Measurements from ENCODE around the gene CNOT10.
"Not testable (repeated sequence)": the region's sequence is repeated elsewhere in the genome, so short reads cannot be mapped to it uniquely, and the experiment has no call there.

CNOT10 gene, protein sequence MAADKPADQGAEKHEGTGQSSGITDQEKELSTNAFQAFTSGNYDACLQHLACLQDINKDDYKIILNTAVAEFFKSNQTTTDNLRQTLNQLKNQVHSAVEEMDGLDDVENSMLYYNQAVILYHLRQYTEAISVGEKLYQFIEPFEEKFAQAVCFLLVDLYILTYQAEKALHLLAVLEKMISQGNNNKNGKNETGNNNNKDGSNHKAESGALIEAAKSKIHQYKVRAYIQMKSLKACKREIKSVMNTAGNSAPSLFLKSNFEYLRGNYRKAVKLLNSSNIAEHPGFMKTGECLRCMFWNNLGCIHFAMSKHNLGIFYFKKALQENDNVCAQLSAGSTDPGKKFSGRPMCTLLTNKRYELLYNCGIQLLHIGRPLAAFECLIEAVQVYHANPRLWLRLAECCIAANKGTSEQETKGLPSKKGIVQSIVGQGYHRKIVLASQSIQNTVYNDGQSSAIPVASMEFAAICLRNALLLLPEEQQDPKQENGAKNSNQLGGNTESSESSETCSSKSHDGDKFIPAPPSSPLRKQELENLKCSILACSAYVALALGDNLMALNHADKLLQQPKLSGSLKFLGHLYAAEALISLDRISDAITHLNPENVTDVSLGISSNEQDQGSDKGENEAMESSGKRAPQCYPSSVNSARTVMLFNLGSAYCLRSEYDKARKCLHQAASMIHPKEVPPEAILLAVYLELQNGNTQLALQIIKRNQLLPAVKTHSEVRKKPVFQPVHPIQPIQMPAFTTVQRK

GRCh38 chr3:32684800-32685542 lies at the start of gene CNOT10:
Gene CNOT10, plus strand, starts transcription at chr3:32685188. Its CDS starts 273 bp downstream, at chr3:32685461.
- peak; percentile 82 for DNase-seq

DNA sequence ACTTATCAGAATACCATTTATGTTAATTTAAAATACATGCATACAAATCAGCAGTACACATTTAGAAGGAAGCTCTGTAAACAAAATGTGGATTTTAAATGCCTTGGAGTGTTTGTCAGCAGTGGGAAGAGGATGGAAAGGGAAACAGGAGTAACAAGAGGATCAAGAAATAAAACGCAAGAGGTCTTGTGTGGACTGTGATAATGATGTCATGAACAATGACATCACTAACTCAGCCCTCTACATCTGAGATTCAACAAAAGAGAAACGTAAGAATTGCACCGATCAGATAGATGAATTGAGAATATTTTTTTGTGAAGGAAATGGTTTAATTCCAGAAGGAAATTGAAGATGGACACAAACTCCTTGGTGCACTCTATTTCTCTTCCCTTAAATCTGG lies 44.0 kb upstream of the CNOT10 start:
- no peak for DNase-seq

DNA sequence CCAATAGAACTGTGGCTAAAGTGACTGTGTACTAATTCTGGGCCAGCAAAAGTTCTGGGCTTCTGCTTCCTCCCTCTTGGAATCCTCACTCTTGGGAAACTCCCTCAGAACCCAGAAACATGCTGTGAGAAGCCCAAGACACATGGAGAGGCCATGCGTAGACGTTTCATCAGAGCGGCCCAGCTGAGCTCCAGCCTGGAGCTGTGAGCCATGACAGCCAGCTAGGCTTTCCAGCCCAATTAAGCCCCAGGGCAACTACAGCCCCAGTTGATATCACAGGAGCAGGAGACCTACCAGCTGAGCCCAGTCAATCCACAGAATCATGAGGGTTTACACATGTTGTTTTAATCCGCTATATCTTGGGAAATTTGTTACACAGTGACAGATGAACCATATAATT lies 43.6 kb upstream of the CNOT10 start:
- DNase-seq = no peak

GRCh38 chr3:32643354-32643753 lies 41.6 kb upstream of the CNOT10 start:
- DNase-seq = no peak

DNA sequence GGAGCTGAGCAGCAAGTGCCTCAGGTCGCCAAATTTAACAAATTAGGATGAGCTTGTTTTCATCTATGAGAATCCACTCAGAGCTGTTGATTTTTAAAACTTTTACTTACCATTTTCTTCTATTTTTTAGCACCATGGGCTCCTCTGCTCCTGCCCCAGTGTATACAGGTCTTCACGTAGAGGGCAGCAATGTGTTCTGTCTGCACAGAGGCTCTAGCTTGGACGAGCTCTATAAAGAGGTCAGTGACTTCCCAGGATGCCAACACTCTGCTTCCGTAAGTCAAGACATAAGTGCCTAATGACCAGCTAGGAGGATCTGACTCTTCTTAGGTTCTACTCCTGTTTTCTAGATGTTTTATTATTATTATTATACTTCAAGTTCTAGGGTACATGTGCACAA lies 41.2 kb upstream of the CNOT10 start:
- DNase-seq = no peak

DNA sequence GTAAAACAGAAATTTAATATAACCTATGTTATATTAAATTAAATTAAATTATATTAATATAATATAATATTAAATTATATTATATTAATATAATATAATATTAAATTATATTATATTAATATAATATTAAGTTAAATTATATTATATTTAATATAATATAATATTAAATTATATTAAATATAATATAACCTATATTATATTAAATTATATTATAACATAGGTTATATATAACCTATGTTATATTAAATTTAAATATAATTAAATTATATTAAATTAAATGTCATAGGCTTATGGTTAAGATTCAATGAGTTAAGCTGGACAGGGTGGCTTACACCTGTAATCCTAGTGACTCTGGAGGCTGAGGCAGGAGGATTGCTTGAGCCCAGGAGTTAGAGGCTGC lies 40.6 kb upstream of the CNOT10 start:
- DNase-seq = no peak

GRCh38 chr3:32646761-32647160 lies 38.2 kb upstream of the CNOT10 start:
- DNase-seq = no peak

DNA sequence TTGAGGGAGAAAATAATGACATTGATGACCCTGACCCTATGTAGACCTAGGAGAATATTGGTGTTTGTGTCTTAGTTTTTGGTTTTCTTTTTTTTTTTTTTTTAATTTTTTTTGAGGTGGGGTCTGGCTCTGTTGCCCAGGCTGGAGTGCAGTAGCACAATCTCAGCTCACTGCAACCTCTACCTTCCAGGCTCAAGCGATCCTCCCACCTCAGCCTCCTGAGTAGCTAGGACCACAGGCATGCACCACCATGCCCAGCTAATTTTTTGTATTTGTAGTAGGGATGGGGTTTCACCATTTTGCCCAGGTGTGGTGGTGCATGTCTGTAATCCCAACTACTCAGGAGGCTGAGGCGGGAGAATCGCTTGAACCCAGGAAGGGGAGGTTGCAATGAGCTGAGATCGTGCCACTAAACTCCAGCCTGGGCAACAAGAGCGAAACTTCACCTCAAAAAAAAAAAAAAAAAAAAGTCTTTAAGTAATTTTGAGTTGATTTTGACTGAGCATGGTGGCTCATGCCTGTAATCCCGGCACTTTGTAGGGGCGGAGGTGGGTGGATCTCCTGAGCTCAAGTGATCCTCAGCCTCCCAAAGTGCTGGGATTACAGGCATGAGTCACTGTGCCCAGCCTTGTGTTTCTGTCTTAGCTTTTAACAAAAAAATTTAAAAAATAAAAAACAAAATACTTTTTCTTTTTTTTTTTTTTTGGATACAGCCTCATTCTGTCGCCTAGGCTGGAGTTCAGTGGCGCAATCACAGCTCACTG lies 32.5 kb upstream of the CNOT10 start:
- not testable (repeated sequence) for DNase-seq

DNA sequence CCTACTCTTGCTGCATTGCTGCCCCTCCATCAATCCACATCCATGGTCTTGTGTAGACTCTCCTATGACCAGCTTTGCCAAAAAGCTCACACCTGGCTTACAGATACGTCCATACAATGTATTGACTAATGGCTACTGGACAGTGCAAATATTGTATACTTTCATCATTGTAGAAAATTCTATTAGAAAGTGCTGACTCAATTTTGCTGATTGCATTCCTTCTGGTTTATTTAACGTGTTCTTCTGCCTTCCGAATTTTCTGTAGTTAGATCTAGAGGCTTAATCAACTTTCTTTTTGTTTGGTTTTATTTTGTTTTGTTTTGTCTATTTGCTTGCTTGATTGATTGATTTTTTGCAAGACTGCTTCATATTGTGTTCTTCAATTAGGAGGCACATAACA lies 29.8 kb upstream of the CNOT10 start:
- no peak for DNase-seq

GRCh38 chr3:32660634-32661033 lies 24.4 kb upstream of the CNOT10 start:
- no peak for DNase-seq

DNA sequence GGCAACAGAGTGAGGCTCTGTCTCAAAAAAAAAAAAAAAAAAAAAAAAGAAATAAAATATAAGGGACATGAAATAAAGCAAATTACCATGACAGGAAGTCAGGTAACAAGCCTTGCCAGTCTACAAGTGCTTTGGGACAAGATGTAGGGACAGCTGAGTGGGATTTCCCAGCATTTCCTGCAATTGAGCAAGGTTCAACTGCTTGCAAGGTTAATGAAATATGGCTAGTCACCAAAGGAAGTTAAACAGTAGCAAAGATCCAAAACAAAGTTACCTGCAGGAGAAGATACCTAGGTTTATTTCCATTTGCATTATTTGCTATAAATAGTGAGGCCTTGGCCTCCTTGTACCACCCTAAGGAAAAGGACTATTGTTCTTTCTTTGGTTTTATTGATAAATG lies 22.3 kb upstream of the CNOT10 start:
- no peak for DNase-seq

DNA sequence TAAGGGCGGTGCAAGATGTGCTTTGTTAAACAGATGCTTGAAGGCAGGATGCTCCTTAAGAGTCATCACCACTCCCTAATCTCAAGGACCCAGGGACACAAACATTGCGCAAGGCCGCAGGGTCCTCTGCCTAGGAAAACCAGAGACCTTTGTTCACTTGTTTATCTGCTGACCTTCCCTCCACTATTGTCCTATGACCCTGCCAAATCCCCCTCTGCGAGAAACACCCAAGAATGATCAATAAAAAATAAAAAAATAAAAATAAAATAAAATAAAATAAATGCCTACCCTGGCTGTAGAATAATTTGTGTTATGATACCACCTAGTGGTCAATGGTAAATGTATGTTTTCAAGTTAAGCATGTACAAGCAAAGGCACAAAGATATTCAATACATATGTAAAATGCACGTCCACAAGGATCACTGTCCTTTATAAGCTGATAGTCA lies 20.3 kb upstream of the CNOT10 start:
- not testable (repeated sequence) for DNase-seq

DNA sequence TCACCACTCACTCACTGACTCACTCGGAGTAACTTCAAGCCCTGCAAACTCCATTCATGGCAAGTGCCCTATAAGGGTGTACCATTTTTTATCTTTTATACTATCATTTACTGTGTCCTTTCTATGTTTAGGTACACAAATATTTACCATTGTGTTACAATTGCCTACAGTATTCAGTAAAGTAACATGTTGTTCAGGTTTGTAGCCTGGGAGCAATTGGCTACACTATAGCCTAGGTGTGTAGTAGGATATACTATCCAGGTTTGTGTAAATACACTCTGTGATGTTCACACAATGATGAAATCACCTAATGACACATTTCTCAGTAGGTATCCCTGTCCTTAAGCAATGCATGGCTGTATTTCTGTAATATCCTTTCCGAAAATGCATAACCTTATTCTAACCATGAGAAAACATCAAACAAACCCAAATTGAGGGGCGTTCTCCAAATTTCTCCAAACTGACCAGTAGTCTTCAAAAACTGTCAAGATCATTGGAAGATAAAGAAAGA lies 17.9 kb upstream of the CNOT10 start:
- no peak for DNase-seq

DNA sequence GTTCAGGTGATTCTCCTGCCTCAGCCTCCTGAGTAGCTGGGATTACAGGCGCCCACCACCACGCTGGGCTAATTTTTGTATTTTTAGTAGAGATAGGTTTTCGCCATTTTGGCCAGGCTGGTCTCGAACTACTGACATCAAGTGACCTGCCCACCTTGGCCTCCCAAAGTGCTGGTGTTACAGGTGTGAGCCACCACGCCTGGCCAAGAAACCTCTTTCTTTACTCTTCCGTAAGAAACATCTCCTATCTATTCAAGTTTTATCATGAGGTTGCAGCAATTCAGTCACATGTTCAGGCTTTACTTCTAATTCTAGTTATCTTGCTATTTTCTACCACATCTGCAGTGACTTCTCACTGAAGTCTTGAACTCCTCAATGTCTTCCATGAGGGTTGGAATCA lies 15.8 kb upstream of the CNOT10 start:
- not testable (repeated sequence) for DNase-seq

- DNase-seq = not testable (repeated sequence)
Measured at GRCh38 chr3:32673730-32674129, 11.3 kb upstream of the CNOT10 start.

GRCh38 chr3:32675164-32675563 lies 9.8 kb upstream of the CNOT10 start:
- DNase-seq = no peak

DNA sequence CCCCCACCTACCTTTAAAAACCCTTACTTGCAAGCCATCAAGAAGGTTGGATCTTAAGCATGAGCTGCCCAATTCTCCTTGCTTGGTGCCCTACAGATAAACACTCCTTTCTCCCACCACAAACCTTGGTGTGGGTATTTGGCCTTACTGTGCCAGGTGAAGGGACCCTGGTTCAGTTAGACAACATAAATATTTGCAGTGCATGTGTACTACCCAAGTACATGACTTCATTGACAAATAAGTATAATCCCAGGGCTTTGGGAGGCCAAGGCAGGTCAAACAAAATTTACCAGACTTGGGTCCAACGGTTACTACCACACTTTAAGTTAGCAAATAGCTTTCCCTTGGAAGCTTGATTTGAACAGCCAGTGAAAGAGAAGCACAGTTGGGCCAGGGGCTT lies 9.3 kb upstream of the CNOT10 start:
- DNase-seq = no peak

DNA sequence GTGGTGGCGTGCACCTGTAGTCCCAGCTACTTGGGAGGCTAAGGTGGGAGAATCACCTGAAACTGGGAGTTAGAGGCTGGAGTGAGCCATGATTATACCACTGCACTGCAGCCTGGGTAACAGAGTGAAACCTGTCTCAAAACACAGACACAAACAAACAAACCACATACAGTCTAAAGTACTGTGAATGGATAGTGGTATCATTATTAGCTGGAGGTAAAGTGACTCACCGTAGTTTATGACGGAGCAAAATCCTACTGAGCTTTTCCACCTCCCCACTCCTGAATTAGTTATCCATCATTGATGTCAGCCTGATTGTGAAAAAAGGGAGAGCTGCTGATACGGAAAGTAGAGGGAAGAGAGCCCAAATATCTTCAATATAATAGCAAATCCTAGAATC lies 3.2 kb upstream of the CNOT10 start:
- DNase-seq = no peak

GRCh38 chr3:32684029-32684799 lies 774 bp upstream of the CNOT10 start:
- no peak for DNase-seq

- no peak for DNase-seq
Measured at GRCh38 chr3:32685543-32686185, 676 bp downstream of the CNOT10 start.

GRCh38 chr3:32686713-32687112 lies 1.7 kb downstream of the CNOT10 start:
- DNase-seq = no peak
